DMS 273 (cell line): ENCODE measurements around the gene RPS6KA6.

Experiments used
- DNase-seq: peaks from one replicate; lab custom pipeline; 2025; ENCODE audit not compliant: unreplicated experiment; lab: John Stamatoyannopoulos, UW

Gene RPS6KA6

GRCh38 chrX:84165711-84166110 is 22.3 kb downstream of the RPS6KA6 start:
- DNase-seq: no peak

- DNase-seq: no peak
Observed at GRCh38 chrX:84162401-84162800, 25.6 kb downstream of the RPS6KA6 start.

- DNase-seq: no peak
Observed at GRCh38 chrX:84161641-84162040, 26.4 kb downstream of the RPS6KA6 start.

GRCh38 chrX:84160736-84161135 is 27.3 kb downstream of the RPS6KA6 start:
- no peak for DNase-seq

GRCh38 chrX:84156821-84157220 is 31.2 kb downstream of the RPS6KA6 start:
- DNase-seq: no peak

- no peak for DNase-seq
Observed at GRCh38 chrX:84155938-84156337, 32.1 kb downstream of the RPS6KA6 start.

GRCh38 chrX:84153538-84153937 is 34.5 kb downstream of the RPS6KA6 start:
- DNase-seq: no peak

- DNase-seq: no peak
Observed at GRCh38 chrX:84144991-84145390, 43.0 kb downstream of the RPS6KA6 start.

- no peak for DNase-seq
Observed at GRCh38 chrX:84144281-84144680, 43.7 kb downstream of the RPS6KA6 start.

- DNase-seq: no peak
Observed at GRCh38 chrX:84133023-84133422, 55.0 kb downstream of the RPS6KA6 start.

GRCh38 chrX:84123585-84123984 is 64.4 kb downstream of the RPS6KA6 start:
- DNase-seq: no peak

- DNase-seq: no peak
Observed at GRCh38 chrX:84118769-84119168, 69.2 kb downstream of the RPS6KA6 start.

- no peak for DNase-seq
Observed at GRCh38 chrX:84118315-84118714, 69.7 kb downstream of the RPS6KA6 start.

GRCh38 chrX:84108584-84108983 is 79.4 kb downstream of the RPS6KA6 start:
- DNase-seq: no peak

- DNase-seq: no peak
Observed at GRCh38 chrX:84099120-84099519, 88.9 kb downstream of the RPS6KA6 start.

- DNase-seq: peak; percentile 8
Observed at GRCh38 chrX:84079479-84080197, 108.4 kb downstream of the RPS6KA6 start.

- DNase-seq: no peak
Observed at GRCh38 chrX:84078991-84079390, 109.0 kb downstream of the RPS6KA6 start.

GRCh38 chrX:84064814-84065213 is 123.2 kb downstream of the RPS6KA6 start:
- no peak for DNase-seq

- no peak for DNase-seq
Observed at GRCh38 chrX:84064164-84064563, 123.8 kb downstream of the RPS6KA6 start.

GRCh38 chrX:84047339-84047738 is 140.7 kb downstream of the RPS6KA6 start:
- DNase-seq: peak; percentile 39

GRCh38 chrX:84046403-84046984 is 141.5 kb downstream of the RPS6KA6 start:
- peak; percentile 64 for DNase-seq

GRCh38 chrX:84044051-84044450 is 143.9 kb downstream of the RPS6KA6 start:
- DNase-seq: no peak
